Lower lobe of right lung (tissue), 2 donors: ENCODE measurements around the gene CAGE1. TPM values are rescaled to one million over a fixed set of nuclear protein-coding genes. Genes with fewer than 3 reads are reported as not detected.

Experiments used
- ATAC-seq, 2 donors: fragments of 200-7000 bp; cut with Tn5 transposase; one replicate each; pipeline ENCODE4 v1.9.1; 2020 to 2022; ENCODE audit warnings: mild to moderate bottlenecking in 2 of 2, moderate library complexity in 2 of 2
- DNase-seq: peaks from one replicate; pipeline ENCODE4 v3.0.0-alpha.2; 2020
- H3K27ac ChIP-seq: fragments of 200-600 bp; one replicate; pipeline ENCODE4 v1.8.0; 2022
- H3K27me3 ChIP-seq: fragments of 200-600 bp; one replicate; pipeline ENCODE4 v1.8.0; 2022; ENCODE audit warnings: low read depth
- H3K36me3 ChIP-seq: fragments of 200-600 bp; one replicate; pipeline ENCODE4 v1.8.0; 2022; ENCODE audit warnings: mild to moderate bottlenecking
- H3K4me1 ChIP-seq: fragments of 200-600 bp; one replicate; pipeline ENCODE4 v1.8.0; 2022
- H3K4me3 ChIP-seq: fragments of 200-600 bp; one replicate; pipeline ENCODE4 v1.8.0; 2022; ENCODE audit warnings: mild to moderate bottlenecking
- H3K9me3 ChIP-seq: fragments of 200-600 bp; one replicate; pipeline ENCODE4 v1.8.0; 2022
- CTCF ChIP-seq: fragments of 200-600 bp; IDR thresholded peaks from one replicate; pipeline ENCODE4 v1.8.0; 2022; ENCODE audit warnings: antibody characterized with exemption, mild to moderate bottlenecking
- intact Hi-C: fragments of 100-400 bp; cut with DNase I; formaldehyde crosslinking; loops from one replicate; pipeline ENCODE4 v1.11.0; 2022
- total RNA-seq: library from RNA; stranded (reverse); fragmentation: NEBNext Ultra II Directional; extraction: Animal tissue kit (Norgen Biotek cat#: 25700); gene quantifications from one replicate; pipeline ENCODE4 v1.2.1, GENCODE V29; 2021
- donor health status: DM: no; HTN: yes; CAD: no; lungs with severe emphysema.

Gene CAGE1
- total RNA-seq, 1 donor from 2014 or later, result not detected

- ATAC-seq (no peak), DNase-seq (no peak)
- no peaks in the 10 kb centered on the region for H3K4me1 ChIP-seq
- H3K27me3 ChIP-seq, result no peaks in the 10 kb centered on the region
- no peaks in the 10 kb centered on the region for H3K9me3 ChIP-seq
- H3K36me3 ChIP-seq, result no peaks in the 10 kb centered on the region
- no peak overlapping the region for H3K27ac ChIP-seq
- intact Hi-C loops, result no loop called here
- H3K4me3 ChIP-seq, result no peak overlapping the region
- TF ChIP-seq CTCF, result no peak
These were observed 54.0 kb downstream of the CAGE1 start for GRCh38 chr6:7335519-7335918.

- Histone ChIP-seq H3K4me3 (no peak overlapping the region), H3K27me3 (no peaks in the 10 kb centered on the region), H3K4me1 (no peaks in the 10 kb centered on the region), H3K36me3 (no peaks in the 10 kb centered on the region), H3K9me3 (no peaks in the 10 kb centered on the region), H3K27ac (no peak overlapping the region)
- ATAC-seq (no peak), DNase-seq (no peak)
- intact Hi-C loops, result no loop called here
- TF ChIP-seq CTCF, result no peak
These were observed 54.9 kb downstream of the CAGE1 start for GRCh38 chr6:7334685-7335084.

GRCh38 chr6:7332090-7332745, 57.3 kb downstream of the CAGE1 start:
- ATAC-seq (peak; percentile 61 to 68), DNase-seq (no peak)
- no peaks in the 10 kb centered on the region for H3K27me3 ChIP-seq
- no peaks in the 10 kb centered on the region for H3K9me3 ChIP-seq
- H3K36me3 ChIP-seq, result no peaks in the 10 kb centered on the region
- H3K4me1 ChIP-seq, result peaks cover 7% of the 10 kb centered on the region
- no peak overlapping the region for H3K27ac ChIP-seq
- TF ChIP-seq CTCF, result no peak
- no peak overlapping the region for H3K4me3 ChIP-seq
- intact Hi-C loops, result no loop called here

GRCh38 chr6:7331452-7331851, 58.1 kb downstream of the CAGE1 start:
- H3K27me3 ChIP-seq, result no peaks in the 10 kb centered on the region
- TF ChIP-seq CTCF, result no peak
- H3K36me3 ChIP-seq, result no peaks in the 10 kb centered on the region
- no peaks in the 10 kb centered on the region for H3K9me3 ChIP-seq
- ATAC-seq (no peak), DNase-seq (no peak)
- no peak overlapping the region for H3K27ac ChIP-seq
- H3K4me3 ChIP-seq, result no peak overlapping the region
- intact Hi-C loops, result no loop called here
- H3K4me1 ChIP-seq, result peaks cover 7% of the 10 kb centered on the region

- H3K27me3 ChIP-seq, result no peaks in the 10 kb centered on the region
- TF ChIP-seq CTCF, result no peak
- H3K4me1 ChIP-seq, result peaks cover 15% of the 10 kb centered on the region
- H3K36me3 ChIP-seq, result no peaks in the 10 kb centered on the region
- DNase-seq (no peak), ATAC-seq (peak in 1 of 2 donors; percentile 35)
- no peak overlapping the region for H3K4me3 ChIP-seq
- H3K9me3 ChIP-seq, result no peaks in the 10 kb centered on the region
- intact Hi-C loops, result no loop called here
- no peak overlapping the region for H3K27ac ChIP-seq
These were observed 61.3 kb downstream of the CAGE1 start for GRCh38 chr6:7328243-7328642.

- H3K27ac ChIP-seq, result no peak overlapping the region
- ATAC-seq, result no peak
- intact Hi-C loops, result no loop called here
These were observed 63.8 kb downstream of the CAGE1 start for GRCh38 chr6:7325750-7326149.

More at GRCh38 chr6:7325750-7326149, 63.8 kb downstream of the CAGE1 start:
- Histone ChIP-seq H3K36me3 (no peaks in the 10 kb centered on the region), H3K9me3 (no peaks in the 10 kb centered on the region), H3K4me3 (no peak overlapping the region), H3K27me3 (no peaks in the 10 kb centered on the region), H3K4me1 (peaks cover 15% of the 10 kb centered on the region)
- DNase-seq, result no peak
- no peak for TF ChIP-seq CTCF
